ENCODE measurements around the gene AKR1C3.
"Not testable (repeated sequence)": the region's sequence is repeated elsewhere in the genome, so short reads cannot be mapped to it uniquely, and the experiment has no call there.

Gene AKR1C3

DNA sequence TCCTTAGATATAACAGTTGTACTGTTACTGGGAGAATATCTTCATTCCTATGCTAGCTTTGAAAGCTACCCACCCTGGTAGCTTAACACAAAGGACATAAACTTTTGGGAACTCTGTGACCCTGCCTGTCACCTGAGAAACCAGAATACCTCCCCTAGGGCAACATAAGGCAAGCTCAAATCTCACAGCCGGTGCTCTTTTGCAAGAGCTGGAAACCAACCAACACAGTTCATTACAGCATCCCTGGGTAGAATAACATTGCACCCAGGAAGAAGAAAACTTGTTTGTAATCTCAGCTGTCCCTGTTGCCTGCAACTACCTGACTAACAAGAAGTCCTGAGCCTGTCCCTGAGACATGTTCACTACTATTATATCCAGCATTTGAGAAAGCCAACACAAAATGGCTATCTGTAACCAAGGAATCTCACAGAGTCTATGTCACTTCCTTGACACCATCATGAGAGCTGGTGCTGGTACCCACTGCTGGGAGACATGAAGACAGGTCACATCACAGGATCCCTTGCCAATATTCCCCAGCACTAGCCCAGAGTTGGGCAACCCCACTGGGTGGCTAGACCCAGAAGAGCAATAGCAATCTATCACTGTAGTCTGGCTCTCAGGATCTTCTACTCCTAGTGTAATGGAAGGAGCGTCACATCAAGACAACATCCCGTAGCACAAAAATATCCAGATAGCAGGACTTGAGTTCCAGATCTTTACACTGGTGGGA lies 31.3 kb downstream of the AKR1C3 start:
- Histone ChIP-seq H3K4me1 (ENCODE audit: control insufficient read depth in 5 of 5, insufficient read depth in 5 of 5, low read length in 5 of 5) (no peaks in the 10 kb centered on the region), H3K27me3 (ENCODE audit: control insufficient read depth in 5 of 5, insufficient read depth in 4 of 5, low read length in 5 of 5) (no peaks in the 10 kb centered on the region), H3K4me3 (ENCODE audit: low read depth in 1 of 5, low read length in 5 of 5) (no peak overlapping the region), H3K27ac (ENCODE audit: low read depth, low read length) (no peak overlapping the region), H3K9me3 (ENCODE audit: control insufficient read depth in 5 of 5, low read length in 5 of 5) (peaks cover 0 to 7% (median 4%) of the 10 kb centered on the region in 5 donors), H3K36me3 (ENCODE audit: control insufficient read depth in 5 of 5, insufficient read depth in 5 of 5, low read length in 5 of 5) (peaks cover 0 to 4% (median 3%) of the 10 kb centered on the region in 5 donors), H3K9ac (ENCODE audit: low read length in 5 of 5) (no peak overlapping the region)

DNA sequence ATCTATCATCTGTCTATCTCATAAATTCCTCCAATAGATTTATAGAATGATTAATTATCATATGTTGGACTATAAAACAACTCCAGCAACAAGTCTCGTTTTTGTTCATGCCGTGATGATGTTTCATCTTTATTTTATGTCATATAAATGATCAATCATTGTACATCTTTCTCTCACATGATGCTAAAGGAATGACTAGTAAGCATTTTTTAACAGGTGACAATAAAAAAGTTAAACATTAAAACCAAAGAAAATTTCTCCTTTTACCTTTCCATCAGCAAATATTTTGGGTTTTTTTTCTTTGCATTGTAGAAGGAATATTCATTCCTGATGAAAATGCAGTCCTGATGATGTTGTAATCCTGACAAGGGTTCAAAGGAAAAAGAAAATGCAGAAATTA lies 41.4 kb downstream of the AKR1C3 start:
- H3K9me3 ChIP-seq (ENCODE audit: control insufficient read depth in 5 of 5, low read length in 5 of 5) = peaks cover 4 to 20% (median 13%) of the 10 kb centered on the region in 5 donors

DNA sequence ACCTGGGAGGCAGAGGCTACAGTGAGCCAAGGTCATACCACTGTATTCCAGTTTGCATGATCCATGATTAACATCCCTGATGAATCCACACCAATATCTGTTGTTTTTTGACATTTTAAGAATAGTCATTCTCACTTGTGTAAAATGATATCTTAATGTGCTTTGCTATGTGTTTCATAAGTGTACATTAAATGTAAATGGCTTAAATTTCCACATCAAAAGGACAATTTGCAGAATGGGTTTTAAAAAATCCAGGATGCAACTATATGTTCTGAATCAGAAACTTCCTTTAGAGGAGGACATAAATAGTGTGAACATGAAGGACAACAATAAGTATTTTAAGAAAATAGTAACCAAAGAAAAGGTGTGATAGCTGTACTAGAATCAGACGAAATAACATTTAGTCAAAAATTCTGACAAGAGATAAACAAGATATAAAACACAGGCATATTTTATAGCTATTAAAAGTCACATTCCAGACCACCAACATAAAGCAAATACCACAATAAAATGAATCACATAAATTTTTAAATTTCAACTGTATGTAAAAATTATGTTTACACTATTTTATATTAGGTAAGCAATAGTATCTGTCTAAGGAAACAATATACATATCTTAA lies 42.4 kb downstream of the AKR1C3 start:
- H3K27me3 ChIP-seq (ENCODE audit: control insufficient read depth in 5 of 5, insufficient read depth in 4 of 5, low read length in 5 of 5) = no peaks in the 10 kb centered on the region
- peaks cover 0 to 18% (median 2%) of the 10 kb centered on the region in 5 donors for H3K36me3 ChIP-seq (ENCODE audit: control insufficient read depth in 5 of 5, insufficient read depth in 5 of 5, low read length in 5 of 5)
- no peaks in the 10 kb centered on the region for H3K4me1 ChIP-seq (ENCODE audit: control insufficient read depth in 5 of 5, insufficient read depth in 5 of 5, low read length in 5 of 5)
- peaks cover 4 to 20% (median 13%) of the 10 kb centered on the region in 5 donors for H3K9me3 ChIP-seq (ENCODE audit: control insufficient read depth in 5 of 5, low read length in 5 of 5)
- H3K4me3 ChIP-seq (ENCODE audit: low read depth in 1 of 5, low read length in 5 of 5) = no peak overlapping the region
- H3K9ac ChIP-seq (ENCODE audit: low read length in 5 of 5) = no peak overlapping the region
- H3K27ac ChIP-seq (ENCODE audit: low read depth, low read length) = no peak overlapping the region

More for the DNA sequence above, 41.4 kb downstream of the AKR1C3 start:
- Histone ChIP-seq H3K36me3 (ENCODE audit: control insufficient read depth in 5 of 5, insufficient read depth in 5 of 5, low read length in 5 of 5) (peaks cover 0 to 18% (median 2%) of the 10 kb centered on the region in 5 donors), H3K4me1 (ENCODE audit: control insufficient read depth in 5 of 5, insufficient read depth in 5 of 5, low read length in 5 of 5) (no peaks in the 10 kb centered on the region), H3K4me3 (ENCODE audit: low read depth in 1 of 5, low read length in 5 of 5) (no peak overlapping the region), H3K27me3 (ENCODE audit: control insufficient read depth in 5 of 5, insufficient read depth in 4 of 5, low read length in 5 of 5) (no peaks in the 10 kb centered on the region), H3K9ac (ENCODE audit: low read length in 5 of 5) (no peak overlapping the region), H3K27ac (ENCODE audit: low read depth, low read length) (no peak overlapping the region)

DNA sequence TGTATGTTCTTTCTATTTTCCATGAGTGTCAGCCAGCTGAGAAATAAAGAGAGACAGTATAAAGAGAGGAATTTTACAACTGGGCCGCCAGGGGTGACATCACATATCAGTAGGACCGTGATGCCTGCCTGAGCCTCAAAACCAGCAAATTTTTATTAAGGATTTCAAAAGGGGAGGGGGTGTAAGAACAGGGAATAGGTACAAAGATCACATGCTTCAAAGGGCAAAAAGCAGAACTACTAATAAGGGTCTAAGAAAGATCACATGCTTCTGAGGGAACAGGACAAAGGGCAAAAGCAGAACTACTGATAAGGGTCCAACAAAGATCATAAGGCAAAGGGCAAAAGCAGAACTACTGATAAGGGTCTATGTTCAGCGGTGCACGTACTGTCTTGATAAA lies 43.5 kb downstream of the AKR1C3 start:
- H3K27ac ChIP-seq (ENCODE audit: low read depth, low read length); H3K4me1 ChIP-seq (ENCODE audit: control insufficient read depth in 5 of 5, insufficient read depth in 5 of 5, low read length in 5 of 5); H3K4me3 ChIP-seq (ENCODE audit: low read depth in 1 of 5, low read length in 5 of 5); H3K27me3 ChIP-seq (ENCODE audit: control insufficient read depth in 5 of 5, insufficient read depth in 4 of 5, low read length in 5 of 5); H3K9ac ChIP-seq (ENCODE audit: low read length in 5 of 5): not testable (repeated sequence)
- Histone ChIP-seq H3K9me3 (ENCODE audit: control insufficient read depth in 5 of 5, low read length in 5 of 5) (peaks cover 4 to 20% (median 13%) of the 10 kb centered on the region in 5 donors), H3K36me3 (ENCODE audit: control insufficient read depth in 5 of 5, insufficient read depth in 5 of 5, low read length in 5 of 5) (peaks cover 0 to 18% (median 2%) of the 10 kb centered on the region in 5 donors)

DNA sequence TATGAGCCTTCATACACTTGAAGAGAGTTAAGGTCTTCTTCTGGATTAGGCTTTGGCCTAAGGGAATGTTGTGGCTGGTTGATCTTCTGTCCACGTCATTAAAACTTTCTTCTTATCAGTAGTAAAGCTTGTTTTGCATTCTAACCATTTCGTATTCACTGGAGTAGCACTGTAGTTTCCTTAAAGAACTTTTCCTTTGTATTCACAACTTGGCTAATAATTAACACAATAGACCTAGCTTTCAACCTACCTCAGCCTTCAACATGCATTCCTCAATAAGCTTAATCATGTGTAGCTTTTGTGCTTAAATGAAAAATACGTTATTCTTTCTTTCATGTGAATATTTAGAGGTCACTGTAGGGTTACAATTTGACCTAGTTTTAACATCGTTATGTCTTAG lies 48.0 kb downstream of the AKR1C3 start:
- no peak overlapping the region for H3K9ac ChIP-seq (ENCODE audit: low read length in 5 of 5)
- H3K4me1 ChIP-seq (ENCODE audit: control insufficient read depth in 5 of 5, insufficient read depth in 5 of 5, low read length in 5 of 5) = no peaks in the 10 kb centered on the region
- no peaks in the 10 kb centered on the region for H3K36me3 ChIP-seq (ENCODE audit: control insufficient read depth in 5 of 5, insufficient read depth in 5 of 5, low read length in 5 of 5)
- no peak overlapping the region for H3K27ac ChIP-seq (ENCODE audit: low read depth, low read length)
- H3K9me3 ChIP-seq (ENCODE audit: control insufficient read depth in 5 of 5, low read length in 5 of 5) = peaks cover 0 to 5% (median under 1%) of the 10 kb centered on the region in 5 donors
- no peak overlapping the region for H3K4me3 ChIP-seq (ENCODE audit: low read depth in 1 of 5, low read length in 5 of 5)
- H3K27me3 ChIP-seq (ENCODE audit: control insufficient read depth in 5 of 5, insufficient read depth in 4 of 5, low read length in 5 of 5) = no peaks in the 10 kb centered on the region

DNA sequence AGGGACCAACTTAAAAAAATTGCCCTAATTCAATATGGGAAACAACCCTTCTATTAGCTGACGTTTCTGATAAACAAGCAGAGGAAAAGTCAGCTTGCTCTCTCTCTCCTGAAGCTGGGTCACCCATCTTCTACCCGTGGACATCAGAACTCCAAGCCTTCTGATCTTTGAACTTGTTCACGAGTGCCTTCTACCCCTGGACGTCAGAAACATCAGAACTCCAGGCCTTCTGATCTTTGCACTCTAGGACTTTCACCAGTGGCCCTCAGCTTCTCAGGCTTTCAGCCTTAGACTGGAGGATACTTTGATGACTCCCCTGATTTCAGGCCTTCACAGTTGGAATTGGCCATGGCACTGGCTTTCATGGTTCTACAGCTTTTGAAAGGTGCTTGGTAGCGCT lies 48.9 kb downstream of the AKR1C3 start:
- no peaks in the 10 kb centered on the region for H3K9me3 ChIP-seq (ENCODE audit: control insufficient read depth in 5 of 5, low read length in 5 of 5)
- no peak overlapping the region for H3K4me3 ChIP-seq (ENCODE audit: low read depth in 1 of 5, low read length in 5 of 5)
- H3K36me3 ChIP-seq (ENCODE audit: control insufficient read depth in 5 of 5, insufficient read depth in 5 of 5, low read length in 5 of 5) = no peaks in the 10 kb centered on the region
- H3K9ac ChIP-seq (ENCODE audit: low read length in 5 of 5) = no peak overlapping the region
- no peaks in the 10 kb centered on the region for H3K4me1 ChIP-seq (ENCODE audit: control insufficient read depth in 5 of 5, insufficient read depth in 5 of 5, low read length in 5 of 5)
- H3K27ac ChIP-seq (ENCODE audit: low read depth, low read length) = no peak overlapping the region
- H3K27me3 ChIP-seq (ENCODE audit: control insufficient read depth in 5 of 5, insufficient read depth in 4 of 5, low read length in 5 of 5) = no peaks in the 10 kb centered on the region

DNA sequence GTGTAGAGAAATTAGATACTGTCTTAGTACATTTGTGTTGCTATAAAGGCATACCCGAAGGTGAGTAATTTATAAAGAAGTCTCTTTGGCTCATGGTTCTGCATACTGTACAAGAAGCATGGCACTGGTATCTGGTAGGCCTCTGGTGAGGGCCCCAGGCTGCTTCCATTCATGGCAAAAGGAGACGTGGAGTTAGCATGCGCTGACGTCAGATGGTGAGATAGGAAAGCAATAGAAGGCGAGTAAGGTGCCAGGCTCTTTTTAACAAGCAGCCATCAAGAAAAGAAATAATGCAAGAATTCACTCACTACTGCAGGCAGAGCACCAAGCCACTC lies 52.7 kb downstream of the AKR1C3 start:
- no peaks in the 10 kb centered on the region for H3K4me1 ChIP-seq (ENCODE audit: control insufficient read depth in 5 of 5, insufficient read depth in 5 of 5, low read length in 5 of 5)
- H3K27me3 ChIP-seq (ENCODE audit: control insufficient read depth in 5 of 5, insufficient read depth in 4 of 5, low read length in 5 of 5) = no peaks in the 10 kb centered on the region
- no peak overlapping the region for H3K4me3 ChIP-seq (ENCODE audit: low read depth in 1 of 5, low read length in 5 of 5)
- no peaks in the 10 kb centered on the region for H3K36me3 ChIP-seq (ENCODE audit: control insufficient read depth in 5 of 5, insufficient read depth in 5 of 5, low read length in 5 of 5)
- peaks cover 0 to 8% (median 0%) of the 10 kb centered on the region in 5 donors for H3K9me3 ChIP-seq (ENCODE audit: control insufficient read depth in 5 of 5, low read length in 5 of 5)
- H3K27ac ChIP-seq (ENCODE audit: low read depth, low read length) = no peak overlapping the region
- H3K9ac ChIP-seq (ENCODE audit: low read length in 5 of 5) = no peak overlapping the region

DNA sequence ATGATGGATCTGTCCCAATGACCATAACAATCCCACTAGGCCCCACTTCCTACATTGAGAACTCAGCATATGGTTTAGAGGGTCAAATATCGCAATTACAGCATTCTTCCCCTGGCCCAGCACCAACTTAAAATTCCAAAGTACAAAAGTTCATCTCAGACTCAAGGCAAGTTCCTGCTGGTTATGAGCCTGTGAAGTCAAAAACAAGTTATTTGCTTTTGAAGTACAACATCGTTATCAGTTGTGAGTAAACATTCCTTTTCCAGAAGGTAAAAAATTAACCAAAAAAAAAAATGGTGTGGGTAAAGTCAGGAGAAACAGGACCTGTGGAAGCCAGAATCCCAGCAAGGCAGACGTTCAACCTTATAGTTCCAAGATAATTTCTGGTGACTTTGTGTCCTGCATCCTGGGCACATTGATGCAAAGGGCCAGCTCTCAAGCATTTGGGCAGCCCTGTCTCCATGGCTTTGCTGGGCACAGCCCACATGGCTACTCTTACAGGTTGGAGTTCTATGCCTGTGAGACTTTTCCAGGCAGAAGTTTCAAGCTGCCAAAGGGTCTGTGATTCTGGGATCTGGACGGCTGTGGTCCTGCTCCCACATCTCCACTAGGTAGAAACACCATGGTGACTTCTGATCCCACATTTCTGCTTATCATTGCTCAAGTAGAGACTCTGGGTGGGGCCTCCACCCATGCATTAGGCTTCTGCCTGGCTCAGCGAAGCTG lies 53.2 kb downstream of the AKR1C3 start:
- Histone ChIP-seq H3K4me1 (ENCODE audit: control insufficient read depth in 5 of 5, insufficient read depth in 5 of 5, low read length in 5 of 5) (no peaks in the 10 kb centered on the region), H3K4me3 (ENCODE audit: low read depth in 1 of 5, low read length in 5 of 5) (no peak overlapping the region), H3K9ac (ENCODE audit: low read length in 5 of 5) (no peak overlapping the region), H3K9me3 (ENCODE audit: control insufficient read depth in 5 of 5, low read length in 5 of 5) (peaks cover 0 to 8% (median 0%) of the 10 kb centered on the region in 5 donors), H3K36me3 (ENCODE audit: control insufficient read depth in 5 of 5, insufficient read depth in 5 of 5, low read length in 5 of 5) (peaks cover 0 to under 1% (median 0%) of the 10 kb centered on the region in 5 donors), H3K27ac (ENCODE audit: low read depth, low read length) (no peak overlapping the region), H3K27me3 (ENCODE audit: control insufficient read depth in 5 of 5, insufficient read depth in 4 of 5, low read length in 5 of 5) (no peaks in the 10 kb centered on the region)

DNA sequence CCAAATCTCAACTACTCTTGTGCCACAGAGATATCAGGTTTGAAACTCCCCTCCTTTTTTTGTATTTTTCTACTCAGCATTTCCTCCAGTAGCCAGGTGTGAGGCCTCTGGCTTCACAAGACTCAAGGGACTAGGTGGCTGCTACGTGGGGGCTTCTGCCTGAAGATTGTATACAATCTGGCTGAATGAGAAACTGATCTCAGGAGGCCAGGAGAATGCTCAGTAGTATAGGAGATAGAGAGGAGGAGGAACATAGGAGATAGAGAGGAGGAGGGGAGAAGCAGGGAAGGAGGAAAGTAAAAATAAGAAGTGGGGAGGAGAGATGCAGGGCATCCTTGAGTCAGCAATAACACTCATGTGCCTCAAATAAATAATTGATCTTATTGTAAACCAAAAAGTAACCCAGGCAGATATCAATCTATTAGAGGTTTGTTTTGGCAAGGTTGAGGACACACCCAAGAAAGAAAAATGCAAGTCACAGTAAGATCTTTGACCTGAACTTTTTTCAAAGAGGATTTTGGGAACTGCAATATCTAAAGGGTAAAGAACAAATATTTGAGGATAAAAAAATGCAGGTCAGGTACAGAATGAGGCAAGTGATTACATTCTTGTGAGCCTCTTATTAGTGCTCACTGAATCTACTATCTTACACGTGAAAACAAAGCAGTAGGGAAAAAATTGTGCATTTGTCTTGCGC lies 53.9 kb downstream of the AKR1C3 start:
- no peak overlapping the region for H3K4me3 ChIP-seq (ENCODE audit: low read depth in 1 of 5, low read length in 5 of 5)
- H3K27me3 ChIP-seq (ENCODE audit: control insufficient read depth in 5 of 5, insufficient read depth in 4 of 5, low read length in 5 of 5) = no peaks in the 10 kb centered on the region
- no peak overlapping the region for H3K27ac ChIP-seq (ENCODE audit: low read depth, low read length)
- H3K9me3 ChIP-seq (ENCODE audit: control insufficient read depth in 5 of 5, low read length in 5 of 5) = peaks cover 0 to 8% (median 0%) of the 10 kb centered on the region in 5 donors
- H3K9ac ChIP-seq (ENCODE audit: low read length in 5 of 5) = no peak overlapping the region
- H3K36me3 ChIP-seq (ENCODE audit: control insufficient read depth in 5 of 5, insufficient read depth in 5 of 5, low read length in 5 of 5) = peaks cover 0 to 3% (median 0%) of the 10 kb centered on the region in 5 donors
- no peaks in the 10 kb centered on the region for H3K4me1 ChIP-seq (ENCODE audit: control insufficient read depth in 5 of 5, insufficient read depth in 5 of 5, low read length in 5 of 5)
